ENCODE data around the gene PLCG2.
"Not testable (repeated sequence)": the region's sequence is repeated elsewhere in the genome, so short reads cannot be mapped to it uniquely, and the experiment has no call there.

The PLCG2 gene

GRCh38 chr16:81932668-81933067 is 153.6 kb downstream of the PLCG2 start:
- TF ChIP-seq FOXP2 (optimal IDR thresholded peaks at IDR 0.05; ENCODE audit: control extremely low read depth, extremely low read length, insufficient read depth) (no peak), POLR2AphosphoS5 (IDR thresholded peaks at IDR 0.05; ENCODE audit: borderline replicate concordance, low read depth, low read length) (no peak), EZH2 (IDR thresholded peaks at IDR 0.05) (no peak)
- H3K27ac ChIP-seq = no peak overlapping the region
- DNase-seq (ENCODE audit: low read depth, low spot score) = no peak
- H3K9me3 ChIP-seq (ENCODE audit: low read depth, low read length) = no peaks in the 10 kb centered on the region
- H3K36me3 ChIP-seq (ENCODE audit: insufficient read depth, low read length) = no peaks in the 10 kb centered on the region
- H3K9ac ChIP-seq (ENCODE audit: insufficient read length) = no peak overlapping the region
- H3K4me3 ChIP-seq = no peak overlapping the region

- Histone ChIP-seq H3K4me3 (no peak overlapping the region), H3K27ac (no peak overlapping the region), H3K36me3 (ENCODE audit: insufficient read depth, low read length) (no peaks in the 10 kb centered on the region), H3K9ac (ENCODE audit: insufficient read length) (no peak overlapping the region), H3K9me3 (ENCODE audit: low read depth, low read length) (no peaks in the 10 kb centered on the region)
- no peak for TF ChIP-seq POLR2AphosphoS5 (IDR thresholded peaks at IDR 0.05; ENCODE audit: borderline replicate concordance, low read depth, low read length)
- no peak for TF ChIP-seq EZH2 (IDR thresholded peaks at IDR 0.05)
- no peak for TF ChIP-seq FOXP2 (optimal IDR thresholded peaks at IDR 0.05; ENCODE audit: control extremely low read depth, extremely low read length, insufficient read depth)
- no peak for DNase-seq (ENCODE audit: low read depth, low spot score)
Observed at GRCh38 chr16:81933361-81933760, 154.3 kb downstream of the PLCG2 start.

DNA sequence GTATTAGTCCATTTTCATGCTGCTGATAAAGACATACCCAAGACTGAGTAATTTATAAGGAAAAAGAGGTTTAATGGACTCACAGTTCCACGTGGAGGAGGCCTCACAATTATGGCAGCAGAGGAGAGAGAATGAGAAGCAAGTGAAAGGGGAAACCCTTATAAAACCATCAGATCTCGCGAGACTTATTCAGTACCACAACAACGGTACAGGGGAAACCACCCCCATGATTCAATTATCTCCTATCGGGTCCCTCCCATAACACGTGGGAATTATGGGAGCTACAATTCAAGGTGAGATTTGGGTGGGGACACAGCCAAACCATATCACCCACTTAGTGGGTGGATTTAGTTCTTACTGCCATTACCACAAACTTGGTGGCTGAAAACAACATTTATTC is 155.6 kb downstream of the PLCG2 start:
- not testable (repeated sequence) for H3K27ac ChIP-seq; DNase-seq (ENCODE audit: low read depth, low spot score); H3K9ac ChIP-seq (ENCODE audit: insufficient read length); H3K36me3 ChIP-seq (ENCODE audit: insufficient read depth, low read length); H3K9me3 ChIP-seq (ENCODE audit: low read depth, low read length); H3K4me3 ChIP-seq

DNA sequence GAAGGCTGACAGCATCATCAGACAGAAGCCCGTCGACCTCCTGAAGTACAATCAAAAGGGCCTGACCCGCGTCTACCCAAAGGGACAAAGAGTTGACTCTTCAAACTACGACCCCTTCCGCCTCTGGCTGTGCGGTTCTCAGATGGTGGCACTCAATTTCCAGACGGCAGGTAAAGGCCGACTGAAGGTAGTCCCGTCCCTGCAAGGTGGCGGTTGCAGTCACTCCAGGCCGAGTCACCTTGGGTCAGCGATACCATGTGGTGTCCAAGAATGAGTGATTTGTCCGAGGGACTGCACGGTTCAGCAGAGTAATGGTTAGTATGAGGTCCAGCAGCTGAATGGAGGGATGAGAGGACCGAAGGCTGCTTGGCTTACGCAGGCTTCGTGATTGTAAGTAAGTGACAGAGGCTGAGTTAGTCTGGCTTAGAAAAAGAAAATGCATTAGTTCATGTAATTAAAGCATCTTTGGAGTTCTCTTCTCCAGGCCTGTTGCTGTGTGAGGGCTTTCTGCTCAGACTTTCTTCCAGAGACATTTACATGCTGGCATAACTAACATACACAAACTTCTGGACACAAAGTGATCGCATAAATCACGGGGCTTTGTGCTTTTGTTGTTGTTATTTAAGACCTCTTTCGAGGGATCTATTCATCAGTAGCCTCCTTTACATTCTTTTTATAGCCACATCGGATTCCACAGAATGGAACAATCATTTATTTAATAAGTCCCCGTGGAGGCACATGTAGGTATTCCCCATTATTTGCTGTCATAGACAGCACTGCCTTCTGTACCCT is 157.3 kb downstream of the PLCG2 start:
- no peak for TF ChIP-seq EZH2 (IDR thresholded peaks at IDR 0.05)
- TF ChIP-seq FOXP2 (optimal IDR thresholded peaks at IDR 0.05; ENCODE audit: control extremely low read depth, extremely low read length, insufficient read depth) = no peak
- no peak for TF ChIP-seq POLR2AphosphoS5 (IDR thresholded peaks at IDR 0.05; ENCODE audit: borderline replicate concordance, low read depth, low read length)
- Histone ChIP-seq H3K27ac (no peak overlapping the region), H3K4me3 (no peak overlapping the region), H3K9me3 (ENCODE audit: low read depth, low read length) (no peaks in the 10 kb centered on the region), H3K36me3 (ENCODE audit: insufficient read depth, low read length) (no peaks in the 10 kb centered on the region), H3K9ac (ENCODE audit: insufficient read length) (no peak overlapping the region)
- DNase-seq (ENCODE audit: low read depth, low spot score) = no peak

GRCh38 chr16:81937305-81938038 is 158.4 kb downstream of the PLCG2 start:
- H3K36me3 ChIP-seq (ENCODE audit: insufficient read depth, low read length) = no peaks in the 10 kb centered on the region
- H3K9me3 ChIP-seq (ENCODE audit: low read depth, low read length) = no peaks in the 10 kb centered on the region
- no peak overlapping the region for H3K27ac ChIP-seq
- H3K4me3 ChIP-seq = no peak overlapping the region
- no peak for DNase-seq (ENCODE audit: low read depth, low spot score)
- no peak overlapping the region for H3K9ac ChIP-seq (ENCODE audit: insufficient read length)
- TF ChIP-seq EZH2 (IDR thresholded peaks at IDR 0.05) (no peak), FOXP2 (optimal IDR thresholded peaks at IDR 0.05; ENCODE audit: control extremely low read depth, extremely low read length, insufficient read depth) (no peak), POLR2AphosphoS5 (IDR thresholded peaks at IDR 0.05; ENCODE audit: borderline replicate concordance, low read depth, low read length) (no peak)

DNA sequence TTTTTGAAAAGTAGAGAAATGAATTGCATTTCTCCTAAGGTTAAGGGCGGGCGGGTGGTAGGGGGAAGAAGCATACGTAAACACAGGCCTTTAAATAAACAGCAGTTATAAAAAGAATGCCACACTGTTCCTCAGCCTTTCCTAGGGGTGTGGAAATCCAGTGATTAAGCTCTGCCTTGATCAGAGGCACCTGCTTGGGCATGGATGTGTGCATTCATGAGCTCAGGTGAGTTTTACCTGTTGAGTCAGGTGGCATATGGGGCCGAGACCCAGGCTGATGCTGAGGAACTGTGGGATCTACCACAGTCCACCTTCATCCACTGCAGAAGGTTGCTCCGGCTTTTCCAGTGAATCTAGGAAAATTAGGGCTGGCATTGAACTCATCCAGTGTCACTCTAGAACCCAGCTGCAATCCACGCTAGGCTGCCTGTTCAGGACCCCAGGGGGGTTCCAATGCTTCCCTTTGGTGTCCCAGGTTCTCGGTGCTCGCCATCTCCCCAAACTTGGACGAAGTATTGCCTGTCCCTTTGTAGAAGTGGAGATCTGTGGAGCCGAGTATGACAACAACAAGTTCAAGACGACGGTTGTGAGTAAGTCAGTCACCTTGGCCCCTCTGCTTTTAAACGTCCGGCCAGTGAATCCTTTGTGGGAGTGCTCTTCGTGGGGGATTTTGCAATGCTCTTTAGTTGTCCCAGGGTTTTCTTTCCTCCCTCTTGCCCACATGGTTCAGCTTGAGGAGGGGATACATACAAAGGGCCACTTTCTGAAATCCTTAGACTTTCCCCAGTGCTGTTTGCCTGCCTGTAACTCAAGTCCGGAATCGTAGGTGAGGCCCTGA is 159.5 kb downstream of the PLCG2 start:
- no peak for TF ChIP-seq FOXP2 (optimal IDR thresholded peaks at IDR 0.05; ENCODE audit: control extremely low read depth, extremely low read length, insufficient read depth)
- no peak for TF ChIP-seq POLR2AphosphoS5 (IDR thresholded peaks at IDR 0.05; ENCODE audit: borderline replicate concordance, low read depth, low read length)
- no peak for TF ChIP-seq EZH2 (IDR thresholded peaks at IDR 0.05)
- Histone ChIP-seq H3K36me3 (ENCODE audit: insufficient read depth, low read length) (no peaks in the 10 kb centered on the region), H3K9me3 (ENCODE audit: low read depth, low read length) (no peaks in the 10 kb centered on the region), H3K9ac (ENCODE audit: insufficient read length) (no peak overlapping the region), H3K27ac (no peak overlapping the region), H3K4me3 (no peak overlapping the region)
- DNase-seq (ENCODE audit: low read depth, low spot score) = no peak

- no peak overlapping the region for H3K27ac ChIP-seq
- no peaks in the 10 kb centered on the region for H3K36me3 ChIP-seq (ENCODE audit: insufficient read depth, low read length)
- no peak overlapping the region for H3K4me3 ChIP-seq
- no peak overlapping the region for H3K9ac ChIP-seq (ENCODE audit: insufficient read length)
- no peaks in the 10 kb centered on the region for H3K9me3 ChIP-seq (ENCODE audit: low read depth, low read length)
- no peak for DNase-seq (ENCODE audit: low read depth, low spot score)
- TF ChIP-seq EZH2 (IDR thresholded peaks at IDR 0.05) (no peak), FOXP2 (optimal IDR thresholded peaks at IDR 0.05; ENCODE audit: control extremely low read depth, extremely low read length, insufficient read depth) (no peak), POLR2AphosphoS5 (IDR thresholded peaks at IDR 0.05; ENCODE audit: borderline replicate concordance, low read depth, low read length) (no peak)
Observed at GRCh38 chr16:81939164-81940056, 160.3 kb downstream of the PLCG2 start.

All from SK-N-MC (cell line).